Transverse colon (tissue), 4 donors: Measurements from ENCODE around the gene EML4. TPM values are rescaled to one million over a fixed set of nuclear protein-coding genes. Genes with fewer than 3 reads are reported as not detected.
A peak's percentile ranks its signal among the peaks of the same experiment; 100 is the strongest.

Source experiments
- DNase-seq: peaks from one replicate; pipeline ENCODE4 v3.0.0-alpha.2; 2019
- H3K27ac ChIP-seq, 4 donors: fragments of 200-600 bp; sonication (generic); 2 replicates each; pipeline ENCODE4 v1.5.1; 2016 to 2018; ENCODE audit warnings: inconsistent platforms in 4 of 4
- H3K27me3 ChIP-seq: fragments of 200-600 bp; sonication (generic); 2 replicates; pipeline ENCODE4 v1.5.1; 2017; ENCODE audit warnings: inconsistent platforms
- H3K36me3 ChIP-seq, 4 donors: fragments of 200-600 bp; sonication (generic); 2 replicates each; pipeline ENCODE4 v1.5.1; 2017 to 2019; ENCODE audit warnings: inconsistent platforms in 4 of 4
- H3K4me1 ChIP-seq, 4 donors: fragments of 200-600 bp; sonication (generic); 2 replicates each; pipeline ENCODE4 v1.5.1; 2017 to 2020; ENCODE audit warnings: inconsistent platforms in 4 of 4
- H3K4me3 ChIP-seq, 4 donors: fragments of 200-600 bp; sonication (generic); 1 replicate in 1 of 4; 2 replicates in 3 of 4; pipeline versions ENCODE4 v1.5.1 to v1.6.1; 2017 to 2019; ENCODE audit warnings: inconsistent platforms in 4 of 4
- H3K9me3 ChIP-seq, 2 donors: fragments of 200-600 bp; sonication (generic); 2 replicates each; pipeline ENCODE4 v1.5.1; 2017 to 2019; ENCODE audit warnings: inconsistent platforms in 2 of 2
- CTCF ChIP-seq, 5 experiments: fragments of 200-600 bp in 3 of 5; fragments of 450-650 bp in 2 of 5; sonication (generic) in 3 of 5; IDR thresholded peaks; 1 replicate in 2 of 5; 2 replicates in 3 of 5; pipeline ENCODE4 v1.5.1; 2016 to 2017; ENCODE audit warnings: antibody characterized with exemption in 5 of 5, inconsistent platforms in 3 of 5, mild to moderate bottlenecking in 2 of 5, moderate library complexity in 1 of 5
- EP300 ChIP-seq: sonication (generic); formaldehyde crosslinking; IDR thresholded peaks from one replicate; pipeline ENCODE4 v1.6.1; 2017; ENCODE audit warnings: antibody characterized with exemption, low read depth
- POLR2A ChIP-seq: fragments of 450-650 bp; IDR thresholded peaks from one replicate; pipeline ENCODE4 v1.6.1; 2016; ENCODE audit warnings: antibody characterized with exemption, mild to moderate bottlenecking, moderate library complexity
- POLR2AphosphoS5 ChIP-seq, 3 donors: sonication (generic); formaldehyde crosslinking; IDR thresholded peaks; one replicate each; pipeline ENCODE4 v1.6.1; 2016; ENCODE audit warnings: antibody characterized with exemption in 3 of 3
- WGBS, 2 donors: methylation state at CpG; one replicate each; pipeline ENCODE4 v1.1.5; 2018; ENCODE audit warnings: low coverage in 1 of 2; 5-methylcytosine and 5-hydroxymethylcytosine counted together
- in situ Hi-C, 4 donors: fragments of 200-750 bp; cut with MboI; loops; one replicate each; pipeline versions ENCODE4 v1.15.0 to v1.15.1; 2017; ENCODE audit warnings: low sequenced_read_pairs in 3 of 4, low pct_ligation_motif_present in 1 of 4, low pct_unique_long_range_greater_than_20kb in 1 of 4
- intact Hi-C: fragments of 100-400 bp; cut with DNase I; formaldehyde crosslinking; loops from one replicate; pipeline ENCODE4 v1.15.1; 2023; ENCODE audit warnings: low total_unique reads
- total RNA-seq, 4 donors: library from RNA; depleted of rRNA; stranded (reverse); fragments of >200 nt; gene quantifications; one replicate each; pipeline ENCODE4 v1.1.0, GENCODE V29; 2016

The EML4 gene
- total RNA-seq, 4 donors from 2014 or later, result 49.7 to 91.5 (median 67.5) TPM

- H3K27ac ChIP-seq, result peak overlapping the region; percentile 54 to 74 (median 65)
- H3K4me3 ChIP-seq, result no peak overlapping the region
- no peak for DNase-seq
- H3K4me1 ChIP-seq, result peaks cover 3 to 34% (median 27%) of the 10 kb centered on the region in 4 donors
- in situ Hi-C loops, result loop anchor here in 2 of 4 donors (25.0 kb wide), 1 partner anchor 387 kb away; no protein-coding TSS in a partner anchor
- H3K36me3 ChIP-seq, result no peaks in the 10 kb centered on the region
- 52 to 62% methylated on average over 2 of the region's 2 CpGs for WGBS, 2 donors
- H3K9me3 ChIP-seq, result no peaks in the 10 kb centered on the region
- peak in 1 of 3 donors; percentile 5 for TF ChIP-seq POLR2AphosphoS5 (IDR thresholded peaks at IDR 0.05)
- TF ChIP-seq EP300, result no peak
- intact Hi-C loops, result no loop called here
- H3K27me3 ChIP-seq, result no peaks in the 10 kb centered on the region
These were observed 80.1 kb downstream of the EML4 start for GRCh38 chr2:42249284-42249683.

GRCh38 chr2:42249887-42250286, 80.7 kb downstream of the EML4 start:
- H3K27me3 ChIP-seq, result no peaks in the 10 kb centered on the region

GRCh38 chr2:42250925-42251324, 81.8 kb downstream of the EML4 start:
- in situ Hi-C loops (no loop called here), intact Hi-C loops (no loop called here)
- Histone ChIP-seq H3K36me3 (no peaks in the 10 kb centered on the region), H3K4me1 (peaks cover 3 to 32% (median 24%) of the 10 kb centered on the region in 4 donors), H3K27me3 (no peaks in the 10 kb centered on the region), H3K4me3 (no peak overlapping the region), H3K27ac (no peak overlapping the region), H3K9me3 (no peaks in the 10 kb centered on the region)
- WGBS, 2 donors, result 96 to 100% methylated on average over 1 to 2 of the region's 2 CpGs
- no peak for DNase-seq
- no peak for TF ChIP-seq POLR2A
- no peak for TF ChIP-seq POLR2AphosphoS5 (IDR thresholded peaks at IDR 0.05)
- no peak for TF ChIP-seq CTCF (IDR thresholded peaks at IDR 0.05)
- no peak for TF ChIP-seq EP300

More at GRCh38 chr2:42249887-42250286, 80.7 kb downstream of the EML4 start:
- no peaks in the 10 kb centered on the region for H3K36me3 ChIP-seq
- peak in 1 of 3 donors; percentile 17 for TF ChIP-seq POLR2AphosphoS5 (IDR thresholded peaks at IDR 0.05)
- TF ChIP-seq POLR2A, result no peak
- intact Hi-C loops, result no loop called here
- 20 to 31% methylated on average over 1 to 3 of the region's 3 CpGs for WGBS, 2 donors
- peaks cover 3 to 32% (median 24%) of the 10 kb centered on the region in 4 donors for H3K4me1 ChIP-seq
- peak overlapping the region in 1 of 4 donors; percentile 3 for H3K4me3 ChIP-seq
- in situ Hi-C loops, result loop anchor here in 2 of 4 donors (25.0 kb wide), 1 partner anchor 388 kb away; no protein-coding TSS in a partner anchor
- DNase-seq, result no peak
- H3K27ac ChIP-seq, result peak overlapping the region; percentile 54 to 74 (median 65)
- no peaks in the 10 kb centered on the region for H3K9me3 ChIP-seq

GRCh38 chr2:42252464-42252863, 83.3 kb downstream of the EML4 start:
- in situ Hi-C loops (no loop called here), intact Hi-C loops (no loop called here)
- H3K36me3 ChIP-seq, result no peaks in the 10 kb centered on the region
- no peak for TF ChIP-seq POLR2A
- TF ChIP-seq CTCF (IDR thresholded peaks at IDR 0.05), result no peak
- no peak for TF ChIP-seq POLR2AphosphoS5 (IDR thresholded peaks at IDR 0.05)
- no peak for TF ChIP-seq EP300
- peaks cover 3 to 32% (median 24%) of the 10 kb centered on the region in 4 donors for H3K4me1 ChIP-seq
- no peak for DNase-seq
- no peak overlapping the region for H3K4me3 ChIP-seq
- no peak overlapping the region for H3K27ac ChIP-seq
- no peaks in the 10 kb centered on the region for H3K9me3 ChIP-seq
- H3K27me3 ChIP-seq, result no peaks in the 10 kb centered on the region
- 80 to 94% methylated on average over 3 of the region's 3 CpGs for WGBS, 2 donors

- TF ChIP-seq EP300, result no peak
- no peak for TF ChIP-seq POLR2AphosphoS5 (IDR thresholded peaks at IDR 0.05)
- no peak for TF ChIP-seq POLR2A
- TF ChIP-seq CTCF (IDR thresholded peaks at IDR 0.05), result no peak
- in situ Hi-C loops, result no loop called here
- no peaks in the 10 kb centered on the region for H3K9me3 ChIP-seq
These were observed 85.2 kb downstream of the EML4 start for GRCh38 chr2:42254186-42254895.

More at GRCh38 chr2:42254186-42254895, 85.2 kb downstream of the EML4 start:
- Histone ChIP-seq H3K27ac (no peak overlapping the region), H3K4me3 (no peak overlapping the region), H3K4me1 (peaks cover 0 to 22% (median 19%) of the 10 kb centered on the region in 4 donors), H3K27me3 (no peaks in the 10 kb centered on the region), H3K36me3 (peaks cover 0 to 8% (median 0%) of the 10 kb centered on the region in 4 donors)
- intact Hi-C loops, result no loop called here
- 90 to 92% methylated on average over 8 of the region's 8 CpGs for WGBS, 2 donors
- no peak for DNase-seq
